HG03575 (cell line): ENCODE data around the gene B9D1.
A peak's percentile ranks its signal among the peaks of the same experiment; 100 is the strongest.

ENCODE experiments used
- ATAC-seq: cut with Tn5 transposase; IDR thresholded peaks from one replicate; pipeline ENCODE4 v1.9.1; 2021; ENCODE audit not compliant: unreplicated experiment, insufficient number of reproducible peaks, low FRiP score; ENCODE audit errors: extremely low read depth

B9D1 gene, protein sequence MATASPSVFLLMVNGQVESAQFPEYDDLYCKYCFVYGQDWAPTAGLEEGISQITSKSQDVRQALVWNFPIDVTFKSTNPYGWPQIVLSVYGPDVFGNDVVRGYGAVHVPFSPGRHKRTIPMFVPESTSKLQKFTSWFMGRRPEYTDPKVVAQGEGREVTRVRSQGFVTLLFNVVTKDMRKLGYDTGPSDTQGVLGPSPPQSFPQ

DNA sequence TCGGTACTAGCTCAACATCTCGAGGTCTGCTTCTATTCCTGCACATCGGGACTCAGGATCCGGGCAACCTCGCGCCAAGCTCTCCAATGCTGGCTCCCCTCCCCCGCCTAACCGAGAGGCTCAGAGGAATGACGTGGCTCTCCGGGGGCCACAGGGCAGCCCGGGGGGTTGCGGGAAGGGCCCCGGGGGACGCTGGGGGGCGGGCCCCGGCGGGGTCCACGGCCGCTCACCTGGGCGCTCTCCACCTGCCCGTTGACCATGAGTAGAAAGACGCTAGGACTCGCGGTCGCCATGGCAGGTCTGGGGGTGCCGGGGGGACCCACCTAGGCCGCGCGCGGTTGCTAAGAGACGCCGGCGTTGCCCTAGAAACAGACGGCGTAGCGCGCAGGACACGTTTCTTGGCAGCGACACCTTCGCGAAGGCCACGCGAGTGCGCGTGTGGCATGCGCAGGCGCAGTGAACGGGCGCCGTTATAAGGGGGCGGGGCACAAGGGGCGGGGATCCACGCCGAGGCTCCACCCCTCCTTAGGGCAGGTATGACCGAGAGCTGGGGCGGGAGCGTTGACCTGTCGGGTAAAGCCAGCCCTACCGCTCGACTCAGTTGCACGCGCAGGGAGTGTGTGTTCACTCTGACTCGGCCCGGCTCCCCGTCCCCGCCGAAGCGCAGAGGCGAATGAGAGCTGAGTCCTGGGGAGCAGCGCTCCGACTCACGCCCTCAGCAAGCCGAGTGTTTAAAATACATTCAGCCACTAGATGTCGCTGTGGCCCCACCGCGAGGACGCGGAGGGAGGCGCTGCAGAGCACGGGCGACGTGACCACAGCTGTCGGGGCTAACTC lies at the start of gene B9D1:
B9D1 (minus strand) TSS at position 447 of the 837 bp plus-strand sequence; CDS start at position 293, 154 bp downstream.
- peak; percentile 58 for ATAC-seq

DNA sequence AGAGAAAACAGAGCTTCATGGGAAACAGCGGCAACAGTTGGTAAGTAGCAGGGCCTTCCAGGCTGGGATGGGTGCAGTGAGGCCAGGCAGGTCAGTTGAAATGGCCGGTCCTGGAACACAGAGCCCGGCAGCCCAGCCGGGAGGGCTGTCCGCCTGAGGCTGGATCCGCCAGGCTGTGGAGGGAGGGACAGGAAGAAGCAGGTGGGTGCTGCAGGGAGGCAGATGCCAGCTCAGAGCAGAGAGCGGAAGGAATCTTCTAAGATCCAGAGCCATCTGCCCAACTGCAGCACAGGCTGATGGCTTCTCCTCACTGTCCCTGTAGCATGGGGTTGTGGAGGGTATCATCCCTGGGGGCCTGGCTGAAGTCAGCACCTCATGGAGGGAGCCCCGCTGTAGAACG lies 49.1 kb upstream of the B9D1 start:
- no peak for ATAC-seq

DNA sequence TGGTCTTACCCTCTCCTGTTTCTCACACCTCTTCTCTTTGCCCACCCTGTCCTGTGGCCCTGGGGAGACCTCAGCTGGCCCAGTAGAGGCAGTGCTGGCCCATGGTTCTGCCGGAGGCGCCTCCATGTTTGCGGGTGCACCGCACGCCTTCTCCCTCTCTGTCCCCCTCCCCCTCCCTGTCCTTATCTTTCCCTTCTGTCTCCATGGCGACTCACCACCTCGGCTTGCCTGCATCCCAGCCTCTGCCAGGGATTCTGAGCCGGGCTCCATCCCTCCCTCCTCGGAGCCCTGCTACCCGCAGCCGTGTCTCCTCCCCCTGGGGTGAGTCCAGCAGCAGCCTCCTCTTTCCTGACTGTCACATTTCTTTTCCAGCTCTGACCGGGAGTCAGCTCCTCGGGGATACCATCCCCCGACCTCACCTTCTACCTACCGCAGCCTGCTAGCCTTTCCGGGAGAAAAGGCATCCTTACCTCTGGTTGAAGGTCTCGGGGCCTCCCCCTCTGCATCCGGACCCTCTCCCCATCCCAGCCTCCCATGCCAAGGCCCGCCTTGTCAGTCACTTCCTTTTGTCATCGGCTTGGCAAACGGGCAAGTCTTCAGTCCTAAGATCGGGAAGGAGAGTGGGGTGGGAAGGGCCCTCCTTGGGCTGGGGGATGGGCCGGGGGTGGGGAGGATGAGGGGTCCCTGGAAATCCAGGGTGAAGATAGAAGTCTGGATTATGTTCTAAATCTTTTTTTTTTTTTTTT lies 48.5 kb upstream of the B9D1 start, which contains the start of gene RNF112:
RNF112 (plus strand) TSS at position 358 of the 746 bp plus-strand sequence; CDS start at position 535, 177 bp downstream.
- no peak for ATAC-seq

DNA sequence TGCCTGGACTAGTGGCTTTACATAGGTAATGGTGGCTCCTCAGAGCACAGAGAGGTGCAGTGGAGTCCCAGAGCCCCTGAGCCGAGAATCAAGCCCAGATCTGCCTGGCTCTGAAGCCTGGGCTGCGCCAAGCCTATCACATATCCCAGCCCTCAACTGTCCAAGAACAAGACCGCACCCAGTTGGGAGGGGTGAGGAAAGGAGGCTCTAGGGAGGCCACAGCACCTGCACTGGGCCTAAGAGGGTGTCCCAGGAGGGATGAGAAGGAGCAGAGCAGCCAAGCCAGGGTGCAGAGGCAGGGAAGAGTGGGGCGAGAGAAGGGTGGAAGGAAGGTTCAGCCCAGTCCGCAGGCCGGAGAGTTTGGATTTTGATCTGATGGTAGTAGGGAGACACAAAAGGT lies 47.6 kb upstream of the B9D1 start:
- no peak for ATAC-seq

DNA sequence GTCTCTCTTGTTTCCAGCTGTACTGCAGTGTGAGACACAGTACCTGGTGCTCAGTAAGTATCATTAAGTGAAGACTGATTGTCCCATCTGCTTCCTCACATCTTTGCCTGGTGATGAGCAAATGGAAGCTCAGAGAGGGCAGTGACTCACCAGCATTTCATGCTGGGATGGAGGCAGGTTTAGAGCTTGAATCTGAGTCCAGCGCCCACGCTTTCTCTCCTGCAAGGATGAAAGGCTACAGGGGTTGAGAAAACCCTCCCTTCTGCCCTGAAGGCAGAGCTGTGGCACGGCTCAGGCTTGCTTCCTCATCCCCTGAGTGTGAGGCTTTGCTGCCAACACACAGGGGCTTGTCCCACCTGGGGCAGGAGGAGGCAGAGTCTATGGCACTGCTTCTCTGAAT lies 47.0 kb upstream of the B9D1 start:
- no peak for ATAC-seq

DNA sequence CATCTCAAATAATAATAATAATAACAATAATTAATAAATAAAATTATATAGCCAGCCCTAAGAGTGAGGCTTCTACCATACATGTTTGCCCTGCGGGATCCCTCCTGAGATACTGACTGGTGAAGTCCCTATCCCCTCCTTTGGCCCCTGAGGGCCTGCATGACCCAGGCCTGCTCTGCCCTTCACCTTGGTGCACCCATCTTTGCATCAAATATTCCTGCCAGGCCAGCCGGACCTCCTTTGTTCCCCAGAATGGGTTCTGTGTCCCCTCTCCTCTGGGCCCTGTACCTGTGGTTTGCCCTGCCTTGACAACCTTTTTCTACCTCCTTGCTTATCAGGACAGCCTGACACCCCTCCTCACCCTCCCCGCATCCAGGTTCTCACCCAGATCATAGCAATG lies 46.5 kb upstream of the B9D1 start:
- no peak for ATAC-seq

DNA sequence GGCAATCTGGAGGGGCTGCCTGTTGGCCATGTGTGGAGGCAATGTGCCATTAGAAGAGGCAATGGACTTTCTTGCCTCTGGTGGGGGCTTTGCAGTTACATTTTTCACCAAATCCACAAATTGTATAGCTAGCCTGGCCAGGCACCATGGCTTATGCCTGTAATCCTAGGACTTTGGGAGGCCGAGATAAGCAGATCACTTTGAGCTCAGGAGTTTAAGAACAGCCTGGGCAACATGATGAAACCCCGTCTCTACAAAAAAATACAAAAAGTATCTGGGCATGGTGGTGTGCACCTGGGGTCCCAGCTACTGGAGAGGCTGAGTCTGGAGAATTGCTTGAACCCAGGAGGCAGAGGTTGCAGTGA lies 45.8 kb upstream of the B9D1 start:
- ATAC-seq, result no peak

DNA sequence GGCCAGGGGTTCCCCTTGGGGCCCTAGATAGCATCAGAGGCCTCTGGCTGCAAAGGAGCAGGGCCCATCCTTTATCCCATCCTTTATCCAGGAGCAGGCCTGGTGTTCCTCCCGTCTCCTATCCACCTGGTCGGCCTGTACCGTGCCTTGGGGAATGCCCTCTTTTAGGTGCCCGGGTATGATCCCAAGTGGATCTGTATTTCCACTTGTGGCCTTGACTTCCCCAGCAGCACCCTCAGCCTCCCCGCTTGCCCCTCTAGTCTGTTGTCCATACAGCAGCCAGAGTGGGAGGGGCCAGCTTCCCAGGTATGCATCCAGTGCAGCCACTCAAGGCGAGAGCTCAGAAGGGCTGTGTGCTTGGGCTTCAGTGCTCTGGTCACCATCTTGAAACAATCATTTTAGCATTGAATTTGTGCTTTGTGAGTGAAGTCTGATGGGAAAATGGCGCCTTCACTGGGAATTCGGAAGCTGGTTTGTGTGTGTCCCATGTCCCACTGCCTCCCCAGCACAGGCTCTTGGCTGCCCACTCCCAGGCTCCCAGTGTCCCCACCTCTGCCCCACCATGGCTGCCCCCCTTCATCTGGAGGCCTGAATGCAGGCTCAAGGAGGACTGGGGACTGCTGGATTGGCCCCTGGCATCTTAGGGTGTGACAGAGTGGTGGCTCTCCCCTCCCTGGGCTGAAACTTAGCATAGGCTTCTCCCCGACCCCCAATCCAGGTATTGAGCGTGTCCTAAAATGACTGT lies 45.2 kb upstream of the B9D1 start:
- no peak for ATAC-seq

DNA sequence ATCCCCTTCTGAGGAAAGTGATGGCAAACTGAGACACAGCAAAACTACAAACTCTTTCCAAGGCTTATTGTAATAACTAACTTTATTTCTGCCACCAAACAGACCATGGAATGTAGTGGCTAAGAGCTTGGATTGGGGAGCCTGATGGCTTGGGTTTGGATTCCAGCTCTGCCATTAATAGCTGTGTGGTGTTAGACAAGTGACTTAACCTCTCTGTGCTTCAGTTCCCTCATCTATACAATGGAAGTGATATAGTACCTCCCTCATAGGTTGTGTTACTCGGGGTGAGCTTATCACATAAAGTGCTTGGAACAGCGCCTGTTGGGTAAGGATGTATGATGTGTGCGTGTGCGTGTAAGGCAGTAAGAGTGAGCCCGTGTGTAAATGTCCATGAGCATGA lies 42.6 kb upstream of the B9D1 start:
- ATAC-seq, result no peak

DNA sequence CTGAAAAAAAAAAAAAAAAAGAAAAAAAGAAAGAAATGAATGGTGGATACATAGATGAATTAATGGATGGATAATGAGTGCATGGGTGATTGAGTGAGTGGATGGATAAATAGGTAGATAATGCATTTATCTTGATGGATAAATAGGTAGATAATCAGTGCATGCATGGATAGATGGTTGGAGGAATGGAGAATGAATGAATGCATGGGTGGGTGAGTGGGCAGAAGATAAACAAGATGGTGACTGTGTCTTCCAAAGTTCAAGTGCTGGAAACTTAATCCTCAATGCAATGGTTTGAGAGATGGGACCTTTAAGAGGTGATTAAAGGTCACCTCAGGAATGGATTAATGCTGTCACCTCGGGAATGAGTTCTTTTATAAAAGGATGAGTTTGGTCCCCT lies 41.7 kb upstream of the B9D1 start:
- no peak for ATAC-seq

DNA sequence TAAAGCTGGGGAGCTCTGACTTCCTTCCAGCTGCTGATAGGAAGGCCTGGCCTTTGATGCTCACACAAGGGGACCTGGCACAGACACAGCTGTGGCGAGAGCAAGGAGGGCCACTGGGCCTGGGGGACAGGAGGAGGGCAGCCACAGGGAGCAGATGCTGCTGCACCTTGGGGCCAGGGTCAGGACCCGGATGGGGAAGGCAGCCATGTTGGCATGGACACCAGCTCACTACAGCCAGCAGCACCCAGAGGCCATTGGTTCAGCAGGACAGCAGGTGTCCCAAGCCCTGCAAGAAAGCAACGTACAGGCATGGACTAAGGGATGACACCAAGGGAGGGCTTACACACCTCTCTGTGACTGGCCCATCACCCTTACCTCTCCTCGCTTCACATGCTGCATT lies 40.5 kb upstream of the B9D1 start:
- no peak for ATAC-seq

DNA sequence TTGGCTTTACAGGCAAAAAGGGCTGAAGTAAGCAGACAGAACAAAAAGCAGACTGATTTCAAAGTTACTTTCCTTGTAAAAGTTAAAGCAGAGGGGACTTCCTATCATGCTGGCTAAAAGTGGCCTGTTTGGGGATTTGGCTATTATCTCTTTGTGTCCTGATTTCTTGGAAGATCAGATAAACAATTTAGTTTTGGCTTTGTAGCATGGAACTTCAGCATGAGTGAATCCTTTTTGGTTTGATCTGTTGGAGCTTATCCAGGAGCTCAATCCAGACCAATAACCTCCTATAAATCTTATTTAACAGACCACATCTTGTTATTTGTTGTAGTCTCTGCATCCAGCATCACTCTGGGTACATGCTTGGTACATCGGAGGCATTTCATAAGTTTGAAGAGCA lies 39.6 kb upstream of the B9D1 start:
- ATAC-seq, result no peak

DNA sequence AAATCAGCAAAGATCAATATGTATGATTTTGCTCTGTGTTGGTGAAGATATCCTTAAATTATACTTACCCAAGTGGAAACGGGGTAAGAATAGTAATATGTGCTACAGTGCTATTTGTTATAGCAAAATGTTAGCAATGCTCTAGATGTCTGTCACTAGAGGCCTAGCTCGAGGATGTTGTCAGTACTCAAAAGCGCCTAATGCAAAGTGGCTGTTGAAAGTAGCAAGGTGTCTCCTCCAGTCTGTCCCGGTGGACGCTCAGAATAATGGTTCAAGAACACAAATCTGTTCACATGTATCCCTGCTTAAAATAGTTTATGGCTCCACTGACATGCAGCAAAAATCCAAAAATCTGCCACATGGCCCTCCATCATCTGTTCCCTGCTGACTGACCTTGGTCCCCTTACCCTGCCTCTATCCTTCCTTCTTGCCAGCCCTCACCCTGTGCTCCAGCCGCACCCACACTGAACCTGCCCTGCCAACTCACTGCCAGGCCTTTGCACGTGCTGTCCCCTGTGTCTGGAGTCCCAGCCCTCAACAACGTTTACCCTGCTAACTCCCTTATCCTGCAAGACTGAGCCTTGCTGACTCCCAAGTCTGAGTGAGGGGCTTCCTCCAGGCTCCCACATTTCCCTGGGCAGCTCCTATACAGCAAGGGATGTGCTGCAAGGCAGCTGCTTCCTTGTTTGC lies 38.9 kb upstream of the B9D1 start:
- no peak for ATAC-seq

DNA sequence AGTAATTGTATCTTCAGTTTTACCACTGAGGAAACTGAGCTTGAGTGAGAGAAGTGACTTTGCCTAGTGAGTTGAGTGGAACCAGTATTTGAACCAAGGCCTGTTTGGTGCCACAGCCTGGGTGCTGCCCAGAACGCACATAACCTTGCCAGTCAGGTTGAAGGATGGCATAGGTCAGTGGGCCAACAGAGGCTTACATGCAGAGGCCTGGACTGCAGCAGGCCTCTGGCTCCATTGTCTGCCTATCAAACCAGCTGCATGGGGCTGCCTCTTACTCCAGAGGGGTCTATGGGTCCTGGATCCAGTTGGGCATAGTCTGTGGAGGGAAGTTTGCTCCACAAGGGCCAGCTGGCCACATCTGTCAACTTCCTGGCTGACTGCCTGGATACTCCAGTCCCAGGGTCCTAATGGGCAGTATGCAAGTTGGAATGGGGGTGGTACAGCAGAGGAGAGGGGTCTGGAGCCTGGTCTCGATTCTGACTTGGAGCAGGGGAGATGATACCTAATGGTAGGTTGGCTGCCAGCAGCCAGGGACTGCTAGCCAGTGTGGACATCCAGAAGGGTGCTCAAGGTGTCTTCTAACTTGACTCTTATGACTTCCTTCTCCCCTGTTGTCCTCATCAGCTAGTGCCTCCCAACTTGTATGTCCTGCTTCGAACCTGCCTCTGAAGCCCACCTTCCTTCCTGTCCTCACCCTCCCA lies 37.4 kb upstream of the B9D1 start:
- no peak for ATAC-seq

DNA sequence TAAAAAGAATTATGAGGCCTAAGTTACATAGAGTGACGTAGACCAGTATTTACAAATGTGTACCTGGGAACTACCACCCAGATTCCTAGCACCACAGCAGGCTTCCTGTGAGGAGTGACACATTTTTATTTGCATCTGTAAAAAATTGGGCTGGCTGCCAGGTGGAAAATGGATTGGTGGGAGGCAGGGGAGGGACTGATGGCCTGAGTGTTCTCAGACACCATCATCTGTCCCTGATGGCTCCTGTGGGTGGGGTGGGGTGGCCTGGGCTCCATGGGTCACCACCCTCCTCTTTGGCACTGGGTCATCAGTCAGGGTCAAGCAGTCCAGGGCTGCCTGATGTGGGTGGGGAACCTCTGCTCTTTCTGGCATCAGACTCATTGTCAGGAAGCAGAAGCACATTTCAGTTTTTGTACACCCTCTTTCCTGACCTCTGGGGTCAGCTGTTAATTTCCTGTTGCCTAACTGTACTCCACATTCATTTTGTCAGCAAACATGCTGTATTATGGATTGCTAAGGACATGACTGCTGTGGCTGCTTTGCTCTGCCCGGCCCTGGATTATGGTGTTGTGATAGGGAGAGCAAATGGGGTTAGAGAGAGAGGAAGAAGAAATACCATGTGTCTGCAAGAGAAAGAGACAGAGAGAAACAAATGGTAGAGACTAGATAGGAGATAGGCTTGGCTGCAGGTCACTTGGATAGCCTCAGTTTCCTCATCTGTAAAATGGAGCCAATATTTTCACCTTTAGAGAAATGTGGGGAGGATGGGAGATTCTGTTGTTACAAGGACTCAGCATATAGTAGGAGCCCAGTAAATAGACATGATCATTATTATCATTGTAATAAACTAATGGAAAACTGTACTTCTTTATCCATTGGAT lies 36.0 kb upstream of the B9D1 start:
- ATAC-seq, result no peak

DNA sequence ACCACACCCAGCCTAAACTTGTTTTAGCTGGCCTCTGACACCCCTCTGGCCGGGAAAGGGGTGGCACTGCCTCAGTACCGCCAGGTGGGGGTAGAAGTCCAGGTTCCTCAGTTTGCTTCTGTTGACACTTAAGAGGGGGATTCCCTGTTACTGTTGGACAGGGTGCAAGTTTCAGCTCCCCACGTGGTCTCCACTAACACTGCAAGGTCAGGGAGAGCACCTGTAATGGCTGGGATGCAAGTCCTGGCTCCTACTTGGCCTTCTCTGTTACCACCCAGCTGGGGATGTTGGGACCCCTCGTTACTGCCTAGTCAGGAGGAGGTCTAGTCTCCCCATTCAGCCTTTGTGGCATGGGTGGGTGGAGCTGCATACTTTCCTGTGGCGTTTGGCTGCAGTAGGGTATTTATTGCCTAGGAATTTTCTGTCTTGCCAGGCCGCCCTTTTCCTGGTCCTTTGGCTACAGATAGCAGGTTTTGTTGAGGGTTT lies 35.1 kb upstream of the B9D1 start:
- no peak for ATAC-seq

DNA sequence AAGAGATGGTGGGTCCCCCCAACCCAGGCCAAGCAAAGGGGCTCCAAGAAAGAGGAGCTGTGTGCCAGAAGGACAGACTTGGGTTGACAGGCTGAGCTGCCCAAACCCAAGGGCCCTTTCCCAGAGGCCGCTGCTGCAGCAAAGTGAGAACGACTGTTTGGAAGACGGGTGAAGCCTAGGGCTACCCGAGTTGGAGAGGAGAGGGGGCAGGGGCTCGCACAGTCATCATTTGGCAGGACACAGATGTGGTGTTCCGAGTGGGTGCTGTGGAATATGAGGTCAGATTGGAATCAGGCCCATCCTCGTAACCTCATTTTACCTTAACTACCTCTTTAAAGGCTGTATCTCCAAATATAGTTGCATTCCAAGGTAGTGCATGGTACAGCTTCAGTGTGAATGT lies 29.8 kb upstream of the B9D1 start:
- ATAC-seq, result no peak
